CD4-positive, alpha-beta T cell treated with Interleukin-6 at 100 ng/mL for 8 hours (primary cell): ENCODE data around the gene UVSSA.

Experiments used
- DNase-seq: peaks from one replicate; pipeline ENCODE4 v3.0.0-alpha.2; 2020; ENCODE audit warnings: mixed read lengths, low spot score

Gene UVSSA

DNA sequence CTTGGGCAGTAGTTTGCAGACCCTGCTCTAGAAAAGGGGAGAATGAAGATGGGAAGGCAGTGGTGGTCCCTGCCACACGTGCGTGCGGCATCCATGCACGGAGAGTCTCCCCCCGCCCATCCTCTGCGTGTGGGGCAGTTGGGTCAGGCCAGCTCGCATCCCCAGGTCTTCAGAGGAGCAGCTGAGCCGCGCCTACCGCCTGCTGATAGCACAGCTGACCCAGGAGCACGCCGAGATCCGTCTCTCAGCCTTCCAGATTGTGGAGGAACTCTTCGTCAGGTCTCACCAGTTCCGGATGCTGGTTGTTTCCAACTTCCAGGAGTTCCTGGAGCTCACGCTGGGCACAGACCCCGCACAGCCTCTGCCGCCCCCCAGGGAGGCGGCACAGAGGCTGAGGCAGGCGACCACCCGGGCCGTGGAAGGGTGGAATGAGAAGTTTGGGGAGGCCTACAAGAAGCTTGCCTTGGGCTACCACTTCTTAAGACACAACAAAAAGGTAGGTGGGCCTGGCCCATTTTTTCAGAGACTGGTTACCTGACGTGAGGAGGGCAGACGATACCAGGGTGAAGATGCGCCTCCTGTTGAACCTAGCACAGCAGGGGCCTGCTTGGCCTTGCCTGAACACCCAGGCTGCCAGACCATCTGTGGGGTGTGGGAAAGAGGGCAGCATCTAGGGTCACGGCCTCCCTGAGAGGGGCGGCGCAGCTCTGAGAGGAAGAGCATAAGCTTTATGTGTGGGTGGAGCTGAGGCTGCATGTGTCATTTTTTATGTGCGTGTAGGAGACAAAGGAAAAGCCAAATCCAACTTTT is 2.6 kb downstream of the UVSSA start:
- no peak for DNase-seq

DNA sequence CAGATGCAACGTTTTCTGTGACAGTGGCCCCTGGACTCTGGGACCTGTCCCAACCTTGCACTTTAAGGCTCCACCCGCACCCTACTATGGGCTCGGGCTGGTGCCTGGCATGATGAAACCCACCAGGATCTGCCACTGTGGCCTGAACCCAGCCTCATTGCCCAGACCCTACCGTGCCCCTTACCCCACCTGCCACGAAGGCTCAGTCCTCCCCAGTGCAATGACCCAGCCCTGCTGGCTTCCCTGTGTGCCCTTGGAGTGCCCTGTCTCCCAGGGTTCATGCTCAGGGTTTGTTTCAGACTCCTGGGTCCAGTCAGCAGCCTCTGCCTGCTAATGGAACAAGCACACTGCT is 3.1 kb downstream of the UVSSA start:
- DNase-seq: no peak

DNA sequence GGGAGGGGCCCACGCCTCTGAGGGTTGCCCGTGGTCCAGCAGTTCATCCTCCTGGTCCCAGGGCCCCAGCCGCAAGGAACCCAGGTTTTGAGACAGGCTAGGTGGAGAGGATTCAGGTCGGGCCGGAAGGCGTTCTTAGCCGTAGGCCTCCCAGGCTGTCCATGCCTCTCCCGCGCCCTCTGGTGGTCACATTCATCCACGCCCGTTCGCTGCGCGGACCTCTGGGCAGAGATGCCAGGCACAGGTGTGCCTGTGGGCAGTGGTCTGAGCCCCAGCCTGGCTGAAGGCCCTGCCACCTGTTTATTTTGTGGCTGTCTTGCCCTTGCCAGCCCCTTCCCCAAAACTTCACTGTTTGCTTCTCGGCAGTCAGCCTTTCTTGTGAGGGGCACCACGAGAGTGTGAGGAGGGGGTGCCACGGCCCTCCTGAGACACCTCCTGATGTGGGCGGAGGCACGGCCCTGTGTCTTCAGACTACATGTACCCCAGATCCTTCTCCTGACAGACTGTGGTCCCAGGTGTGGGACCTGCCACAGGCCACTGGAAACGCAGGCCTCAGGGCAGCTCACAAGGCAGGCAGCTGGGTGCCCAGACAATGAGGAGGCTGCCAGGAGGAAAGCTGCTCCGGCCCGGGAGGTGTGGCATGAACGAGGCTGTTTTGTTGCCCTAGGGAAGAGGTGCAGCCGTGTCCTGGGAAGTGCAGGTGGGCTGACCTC is 5.0 kb downstream of the UVSSA start:
- peak; percentile 86 for DNase-seq

DNA sequence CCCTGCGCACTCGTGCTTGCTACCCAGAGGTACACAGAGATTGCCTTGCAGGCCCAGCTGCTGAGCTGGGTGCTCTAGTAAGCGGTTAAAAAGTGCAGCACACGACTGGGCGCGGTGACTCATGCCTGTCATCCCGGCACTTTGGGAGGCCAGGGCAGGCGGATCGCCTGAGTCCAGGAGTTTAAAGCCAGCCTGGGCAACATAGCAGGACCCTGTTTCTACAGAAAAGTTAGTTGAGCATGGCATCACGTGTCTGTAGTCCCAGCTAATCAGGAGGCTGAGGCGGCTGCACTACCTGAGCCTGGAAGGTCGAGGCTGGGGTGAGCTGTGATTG is 5.5 kb downstream of the UVSSA start:
- no peak for DNase-seq

DNA sequence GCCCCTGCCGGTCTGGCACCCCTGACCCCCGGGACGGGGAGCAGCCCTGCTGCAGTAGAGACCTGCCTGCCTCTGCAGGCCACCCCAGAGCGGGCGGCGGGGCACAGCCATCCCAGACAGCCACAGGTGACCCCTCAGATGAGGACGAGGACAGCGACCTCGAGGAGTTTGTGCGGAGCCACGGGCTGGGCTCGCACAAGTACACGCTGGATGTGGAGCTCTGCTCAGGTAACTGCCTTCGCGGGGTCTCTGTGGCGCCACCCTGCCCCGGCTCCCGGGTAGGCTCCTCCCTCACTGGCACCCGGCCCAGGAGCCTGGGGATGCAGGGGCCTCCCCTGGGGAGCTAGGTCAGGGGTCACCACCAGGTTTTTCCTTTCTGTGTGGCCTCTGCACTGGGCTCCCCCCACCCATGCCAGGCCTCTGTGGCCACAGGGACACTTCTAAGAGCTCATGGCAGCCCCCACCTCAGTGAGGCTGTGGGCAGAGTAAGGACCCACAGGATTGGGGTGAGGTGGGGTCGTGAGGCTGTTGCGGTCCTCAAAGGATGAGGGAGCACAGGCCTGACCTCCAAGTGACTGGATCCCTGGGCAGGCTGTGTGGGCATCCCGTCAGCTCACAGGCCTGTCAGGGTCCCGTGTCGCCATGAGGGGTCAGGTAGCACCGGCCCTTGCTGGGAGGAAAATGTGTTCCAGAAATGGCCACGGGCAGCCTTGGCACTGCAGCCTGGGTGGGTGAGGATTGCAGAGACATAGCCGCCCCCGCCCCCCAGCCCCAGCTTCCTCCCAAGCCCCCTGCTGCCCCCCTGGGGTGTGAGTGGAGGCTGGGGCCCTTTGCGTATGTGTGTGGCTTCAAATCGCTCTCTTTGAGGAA is 6.4 kb downstream of the UVSSA start:
- no peak for DNase-seq

DNA sequence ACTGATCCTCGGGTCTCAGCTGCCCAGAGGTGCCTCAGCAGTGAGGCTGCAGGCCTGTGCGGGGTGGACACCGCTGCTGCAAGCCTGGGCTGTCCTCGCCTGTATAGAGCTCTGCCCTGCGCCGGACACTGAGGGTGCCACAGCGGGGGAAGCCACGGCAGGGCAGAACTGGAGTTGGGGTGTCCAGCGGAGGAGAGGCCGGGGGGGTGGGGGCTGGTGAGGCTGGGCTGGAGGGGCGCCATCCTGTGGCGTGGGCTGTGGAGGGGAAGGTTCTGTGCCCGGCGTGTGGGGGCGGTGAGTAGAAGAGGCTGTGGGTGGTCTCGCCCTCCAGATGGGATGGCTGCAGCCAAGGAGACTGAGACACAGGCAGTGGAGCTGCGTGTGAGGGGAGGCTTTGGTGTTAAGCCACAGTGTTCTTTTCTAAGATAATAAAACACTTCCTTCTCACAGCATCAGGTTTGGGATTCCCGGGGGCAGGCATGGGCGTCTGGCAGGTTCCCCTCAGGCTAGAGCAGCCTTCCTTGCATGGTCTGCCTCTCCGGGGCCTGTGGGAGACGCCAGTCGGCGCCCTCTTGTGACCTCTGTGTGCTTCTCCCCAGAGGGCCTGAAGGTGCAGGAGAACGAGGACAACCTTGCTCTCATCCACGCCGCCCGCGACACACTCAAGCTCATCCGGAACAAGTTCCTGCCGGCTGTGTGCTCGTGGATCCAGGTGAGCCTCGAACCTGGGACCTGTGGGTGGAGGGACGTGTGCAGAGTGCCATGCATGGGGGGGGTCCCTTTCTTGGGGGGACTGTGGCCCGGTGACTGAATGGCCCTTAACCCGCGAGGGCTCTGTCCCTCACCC is 7.4 kb downstream of the UVSSA start:
- DNase-seq: no peak

DNA sequence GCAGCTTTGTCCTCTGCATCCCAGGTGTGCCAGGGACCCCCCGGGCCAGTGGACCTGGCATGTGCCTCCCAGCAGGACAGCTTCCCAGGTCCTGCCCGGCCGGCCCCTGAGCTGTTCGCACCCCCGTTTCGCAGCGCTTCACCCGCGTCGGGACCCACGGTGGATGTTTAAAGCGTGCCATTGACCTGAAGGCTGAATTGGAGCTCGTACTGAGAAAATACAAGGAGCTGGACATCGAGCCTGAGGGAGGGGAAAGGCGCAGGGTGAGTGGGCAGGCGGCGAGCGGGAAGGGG is 7.9 kb downstream of the UVSSA start:
- no peak for DNase-seq

DNA sequence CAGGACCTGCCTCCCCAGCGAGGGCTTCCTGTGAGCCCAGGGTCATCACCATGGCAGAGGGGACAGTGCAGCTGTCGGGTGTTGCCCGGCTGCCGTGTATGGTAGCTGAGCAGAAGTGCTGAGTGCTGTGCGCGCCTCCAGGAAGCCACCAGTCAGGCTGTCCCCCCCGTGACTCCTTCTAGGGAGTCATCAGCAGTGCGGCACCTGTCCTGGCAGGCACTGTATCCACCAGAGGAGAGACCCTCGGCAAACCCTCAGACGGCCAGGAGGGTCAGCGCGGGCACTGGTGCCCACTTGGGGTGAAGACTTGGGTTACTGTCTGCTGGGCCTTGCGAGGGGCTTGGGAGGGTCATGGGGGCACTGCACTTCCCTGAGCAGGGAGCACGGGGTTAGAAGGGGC is 8.4 kb downstream of the UVSSA start:
- no peak for DNase-seq

DNA sequence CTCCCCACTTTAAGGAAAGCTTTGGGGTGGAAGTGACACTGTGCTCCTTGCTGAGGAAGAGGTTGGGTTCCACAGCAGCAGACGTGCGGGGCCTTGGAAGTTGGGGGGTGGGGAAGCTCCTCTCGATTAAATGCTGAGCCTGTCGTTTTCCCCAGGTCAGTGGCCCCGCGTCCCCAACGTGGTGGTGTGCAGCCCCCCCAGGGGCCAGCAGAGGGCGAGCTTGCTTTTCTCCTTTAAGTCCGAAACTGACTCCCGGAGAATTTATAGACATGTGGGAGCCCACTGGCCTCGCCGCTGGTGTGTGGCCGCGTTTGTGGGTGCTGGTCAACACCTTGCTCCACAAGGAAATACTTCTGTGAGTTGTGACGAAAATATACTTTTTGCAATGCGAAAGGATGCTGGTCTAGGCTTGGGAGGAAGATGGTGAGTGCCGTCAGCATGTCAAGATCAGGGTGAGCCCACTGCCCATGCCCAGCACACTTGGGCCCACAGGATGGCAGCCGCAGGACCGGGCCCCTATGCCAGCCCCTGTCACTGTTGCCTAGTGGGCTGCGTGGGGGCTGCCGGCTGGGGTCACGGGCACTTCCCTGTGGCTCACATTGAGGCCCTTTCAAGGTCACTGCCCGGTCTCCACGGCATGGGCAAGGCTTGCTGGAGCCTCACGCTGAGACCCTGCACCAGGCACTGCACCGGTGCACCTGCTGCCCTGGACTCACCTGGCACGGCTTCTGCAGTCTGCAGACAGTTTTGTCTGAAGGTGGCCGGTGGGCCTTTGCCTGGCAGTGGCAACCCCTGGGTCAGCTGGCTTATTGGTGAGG is 9.4 kb downstream of the UVSSA start:
- DNase-seq: peak; percentile 35

DNA sequence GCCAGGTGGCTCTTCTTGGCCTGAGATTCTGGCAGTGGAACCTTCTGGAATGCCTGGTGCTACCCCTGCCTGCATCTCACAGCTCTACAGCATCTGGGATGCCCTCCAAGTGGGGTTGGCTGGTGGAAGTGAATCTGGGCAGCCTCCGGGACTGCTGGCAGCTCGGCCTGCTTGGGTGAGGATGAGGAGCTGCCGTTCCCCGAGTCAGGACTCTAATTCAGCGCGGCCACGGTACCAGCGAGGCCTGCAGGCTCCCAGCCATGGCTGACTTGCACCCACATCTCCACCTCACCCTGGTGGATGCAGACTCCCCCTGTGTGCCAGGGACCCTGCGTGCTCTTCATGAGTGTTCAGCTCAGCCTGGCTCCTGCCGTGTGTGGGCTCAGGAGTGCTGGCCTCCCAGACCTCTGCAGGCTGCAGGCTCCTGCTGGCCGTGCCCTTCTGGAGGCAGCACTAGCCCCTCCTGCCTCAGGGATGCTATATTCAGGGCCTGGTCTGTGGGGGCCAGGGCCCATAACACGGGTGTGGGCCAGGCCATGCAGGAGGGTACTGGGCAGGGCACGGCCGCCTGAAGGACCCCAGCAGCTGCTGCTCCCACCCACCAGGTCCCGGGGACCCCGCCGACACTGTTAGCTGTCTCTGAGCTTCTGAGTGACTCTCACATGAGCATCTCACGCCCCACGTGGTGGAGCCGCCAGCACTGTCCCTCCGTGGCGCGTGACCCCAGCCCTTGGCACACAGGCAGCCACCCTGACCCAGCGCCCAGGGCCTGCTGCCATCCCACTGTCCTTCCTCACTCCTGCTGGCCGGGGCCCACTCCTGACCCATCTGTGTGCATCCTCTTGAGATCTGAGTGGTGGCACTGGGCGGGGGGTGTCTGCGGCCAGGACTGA is 10.6 kb downstream of the UVSSA start:
- no peak for DNase-seq

DNA sequence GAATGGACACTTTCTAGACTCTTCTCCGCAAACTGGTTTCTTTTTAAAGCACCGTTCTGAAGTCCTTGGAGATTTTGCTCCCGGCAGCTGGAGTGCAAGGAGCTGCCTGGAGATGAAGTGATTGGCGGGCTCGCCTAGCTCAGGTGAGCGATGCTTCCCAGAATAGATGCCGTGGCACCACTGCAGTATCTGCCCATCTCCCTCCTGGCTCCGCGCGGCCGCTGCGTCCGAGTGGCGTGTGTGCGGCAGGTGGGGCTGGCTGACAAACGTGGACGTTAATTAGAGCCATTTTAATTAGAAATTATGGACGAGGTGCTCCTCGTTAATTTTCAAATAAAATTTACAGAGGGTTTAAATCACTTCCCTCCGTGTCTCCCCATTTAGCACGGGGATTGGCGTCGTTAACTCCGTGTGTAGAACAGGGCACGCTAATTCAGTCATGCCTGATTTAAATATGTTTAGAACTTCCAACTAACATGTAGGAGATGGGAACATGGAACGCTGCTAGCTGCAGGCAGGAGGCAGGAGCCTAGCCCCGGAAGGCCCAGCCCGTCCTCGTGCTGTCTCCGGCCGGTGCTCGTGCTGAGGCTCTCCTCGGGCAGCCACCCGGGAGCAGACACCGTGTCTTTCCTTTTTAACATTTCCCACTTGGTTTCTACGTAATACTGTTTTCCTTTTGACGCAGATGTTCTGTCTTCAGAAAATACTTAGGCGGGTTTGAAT is 11.6 kb downstream of the UVSSA start:
- DNase-seq: no peak

DNA sequence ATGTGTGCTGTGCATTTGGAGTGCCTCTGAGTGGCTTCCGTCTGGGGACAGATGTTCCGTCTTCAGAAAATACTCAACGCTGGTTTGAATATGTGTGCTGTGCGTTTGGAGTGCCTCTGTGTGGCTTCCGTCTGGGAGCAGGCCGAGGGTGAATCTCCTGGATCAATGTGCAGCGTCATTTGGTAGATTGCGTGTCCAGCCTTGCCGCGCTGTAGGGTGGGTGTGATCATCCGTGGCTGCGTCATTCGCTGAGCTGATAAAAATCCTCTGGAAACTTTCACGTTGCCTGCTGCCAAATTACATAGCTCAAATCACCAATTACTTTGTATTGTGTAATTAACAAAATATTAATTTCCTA is 12.1 kb downstream of the UVSSA start:
- DNase-seq: no peak

DNA sequence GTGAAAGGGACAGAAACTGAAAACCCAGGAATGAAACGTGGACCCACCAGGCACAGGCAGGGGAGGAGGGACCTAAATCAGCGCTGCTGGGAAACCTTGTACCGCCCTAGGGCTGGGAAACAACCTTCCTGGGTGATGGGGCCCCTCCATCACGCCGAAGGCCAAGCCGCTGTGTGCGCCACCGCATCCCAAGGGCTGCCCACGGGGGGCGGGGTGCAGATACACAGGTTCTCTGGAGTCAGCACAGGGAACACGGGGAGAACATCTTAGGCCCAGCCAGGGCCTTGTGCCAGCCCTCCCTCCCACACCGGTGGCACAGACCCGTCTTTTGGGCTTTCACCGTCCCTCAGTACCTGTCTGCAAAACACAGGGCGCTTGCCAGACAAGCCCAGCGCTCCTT is 13.0 kb downstream of the UVSSA start:
- no peak for DNase-seq

DNA sequence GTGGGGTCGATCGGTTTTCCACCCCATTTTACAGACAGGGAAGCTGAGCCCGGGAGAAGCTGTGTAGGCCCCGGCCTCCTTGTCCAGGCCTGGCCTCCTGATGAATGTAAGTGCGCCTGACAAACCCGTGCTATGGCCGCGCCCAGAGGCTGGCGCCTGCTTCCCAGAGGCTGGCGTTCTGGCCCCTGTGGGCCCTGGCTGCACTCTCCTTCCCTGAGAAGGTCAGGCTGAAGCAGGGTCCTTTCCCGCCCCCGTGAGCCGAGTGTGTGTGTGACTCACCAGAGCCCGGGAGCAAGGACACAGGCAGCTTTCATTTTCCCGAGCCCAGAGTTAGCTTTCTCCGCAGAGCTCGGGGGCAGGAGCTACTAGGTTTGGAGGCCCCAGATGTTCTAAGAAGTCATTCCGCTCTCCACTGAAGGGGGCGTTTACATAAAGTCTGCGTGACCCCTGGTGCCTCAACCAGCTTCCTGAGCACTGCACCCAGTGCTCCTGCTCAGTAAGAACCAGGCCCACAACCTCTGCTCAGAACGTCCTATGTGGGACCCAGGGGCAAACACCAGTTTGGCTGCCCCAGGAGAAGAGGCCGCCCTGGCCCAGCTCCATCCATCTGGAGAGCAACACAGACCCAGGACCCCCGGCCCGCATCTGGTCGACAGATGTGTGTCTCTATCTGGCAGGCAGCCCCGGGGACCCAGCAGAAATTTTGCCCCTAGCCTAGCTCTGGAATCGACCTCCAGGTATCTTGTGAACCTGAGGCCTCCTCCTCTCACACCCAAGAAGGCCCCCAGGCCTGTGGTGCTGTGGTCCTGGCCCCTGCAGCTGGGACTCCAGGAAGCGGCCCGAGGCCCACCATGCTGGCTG is 13.6 kb downstream of the UVSSA start:
- DNase-seq: no peak

DNA sequence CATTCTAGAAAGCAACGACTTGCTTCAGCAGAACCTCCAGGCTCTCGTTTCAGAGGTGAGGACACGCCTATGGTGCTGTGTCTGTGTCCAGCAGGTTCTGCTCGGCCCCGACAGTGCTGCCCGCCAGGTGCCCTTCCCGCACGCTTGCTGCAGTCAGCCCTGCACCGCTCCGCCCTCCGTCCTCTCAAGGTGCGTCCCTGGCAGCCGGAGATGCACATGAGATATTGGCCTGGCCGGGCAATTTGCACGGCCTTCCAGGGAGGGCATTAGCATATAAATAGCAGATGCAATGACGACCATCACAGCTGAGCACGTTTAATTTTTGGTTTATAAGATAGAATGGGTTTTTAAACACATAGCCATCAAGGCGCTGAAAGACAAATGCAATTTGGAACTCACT is 14.4 kb downstream of the UVSSA start:
- no peak for DNase-seq

DNA sequence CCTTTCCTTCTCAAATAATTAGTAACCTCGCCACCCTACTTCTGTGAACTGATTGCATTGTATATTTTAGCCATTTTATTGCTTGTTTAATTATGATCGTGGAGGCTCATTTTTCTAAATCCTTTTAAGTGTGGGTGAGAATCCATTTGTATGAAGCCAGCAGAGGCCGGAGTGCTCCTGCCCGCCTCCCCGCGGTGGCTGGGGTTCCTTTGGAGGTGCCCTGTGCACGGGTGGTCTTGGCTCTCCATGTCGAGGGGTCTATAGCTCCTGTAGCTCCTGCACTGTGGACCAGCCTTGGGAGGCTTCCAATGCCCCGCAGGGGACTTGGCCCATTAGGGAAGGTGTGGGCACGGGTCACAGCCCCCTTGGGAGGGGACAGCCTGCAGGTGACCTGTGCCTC is 15.0 kb downstream of the UVSSA start:
- no peak for DNase-seq

DNA sequence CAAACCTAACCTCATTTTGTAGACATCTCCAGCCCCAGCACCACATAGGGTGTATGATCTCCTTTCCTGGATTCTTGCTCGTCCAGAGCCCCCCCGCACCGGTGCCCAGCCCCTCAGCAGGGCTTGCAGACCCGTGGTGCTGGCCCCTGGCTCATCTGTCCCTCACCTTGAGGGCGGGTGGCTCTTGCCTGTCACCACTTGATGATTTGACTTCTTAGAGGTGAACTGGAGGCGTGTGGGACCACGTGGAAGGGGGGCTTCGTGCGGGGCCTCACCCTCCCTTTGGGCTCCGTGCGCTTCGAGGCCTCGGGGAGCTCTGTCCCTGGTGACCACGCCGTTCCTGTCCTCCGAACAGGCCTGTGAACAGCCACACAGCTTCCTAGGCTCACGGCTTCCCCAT is 15.5 kb downstream of the UVSSA start:
- no peak for DNase-seq

DNA sequence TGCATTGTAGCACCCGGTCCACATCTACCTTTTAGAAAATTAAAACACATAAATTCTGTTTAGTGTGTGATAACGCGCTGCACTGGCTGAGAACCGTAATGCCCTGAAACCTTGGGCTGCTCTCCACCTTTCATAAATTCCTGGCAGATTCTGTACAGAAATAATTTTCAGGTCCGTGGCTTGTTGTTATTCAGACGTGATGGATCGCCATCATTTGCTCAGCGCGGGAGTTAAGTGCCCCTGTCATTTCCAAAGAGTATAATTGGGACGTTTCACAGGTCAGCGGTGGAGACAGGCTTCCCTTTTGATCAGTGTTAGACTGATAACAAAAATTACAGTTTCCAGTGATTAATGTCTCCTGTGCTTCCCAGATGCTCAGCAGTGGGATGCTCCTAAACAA is 16.5 kb downstream of the UVSSA start:
- DNase-seq: no peak

DNA sequence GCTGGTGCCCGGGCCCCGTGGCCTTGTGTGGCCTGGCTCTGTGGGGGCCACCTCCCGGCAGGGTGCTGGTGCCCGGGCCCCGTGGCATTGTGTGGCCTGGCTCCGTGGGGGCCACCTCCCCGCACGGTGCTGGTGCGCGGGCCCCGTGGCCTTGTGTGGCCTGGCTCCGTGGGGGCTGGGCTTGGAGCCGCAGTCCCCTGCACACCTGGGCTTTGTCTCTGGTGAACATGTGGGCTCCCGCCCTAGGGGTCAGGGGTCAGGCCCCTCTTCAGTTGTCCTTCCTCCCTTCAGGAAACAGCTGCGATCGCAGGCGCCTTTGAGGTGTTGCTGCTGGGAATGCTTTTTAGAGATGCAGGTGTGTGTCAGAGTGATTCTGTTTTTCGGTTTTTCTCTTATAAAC is 17.2 kb downstream of the UVSSA start:
- no peak for DNase-seq
